HG03521 (cell line): ENCODE results near the gene PLCXD3.

Source experiments
- ATAC-seq: cut with Tn5 transposase; IDR thresholded peaks from one replicate; pipeline ENCODE4 v1.9.1; 2021; ENCODE audit warnings: mild to moderate bottlenecking, moderate library complexity; ENCODE audit not compliant: unreplicated experiment

Gene PLCXD3, protein sequence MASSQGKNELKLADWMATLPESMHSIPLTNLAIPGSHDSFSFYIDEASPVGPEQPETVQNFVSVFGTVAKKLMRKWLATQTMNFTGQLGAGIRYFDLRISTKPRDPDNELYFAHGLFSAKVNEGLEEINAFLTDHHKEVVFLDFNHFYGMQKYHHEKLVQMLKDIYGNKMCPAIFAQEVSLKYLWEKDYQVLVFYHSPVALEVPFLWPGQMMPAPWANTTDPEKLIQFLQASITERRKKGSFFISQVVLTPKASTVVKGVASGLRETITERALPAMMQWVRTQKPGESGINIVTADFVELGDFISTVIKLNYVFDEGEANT

DNA sequence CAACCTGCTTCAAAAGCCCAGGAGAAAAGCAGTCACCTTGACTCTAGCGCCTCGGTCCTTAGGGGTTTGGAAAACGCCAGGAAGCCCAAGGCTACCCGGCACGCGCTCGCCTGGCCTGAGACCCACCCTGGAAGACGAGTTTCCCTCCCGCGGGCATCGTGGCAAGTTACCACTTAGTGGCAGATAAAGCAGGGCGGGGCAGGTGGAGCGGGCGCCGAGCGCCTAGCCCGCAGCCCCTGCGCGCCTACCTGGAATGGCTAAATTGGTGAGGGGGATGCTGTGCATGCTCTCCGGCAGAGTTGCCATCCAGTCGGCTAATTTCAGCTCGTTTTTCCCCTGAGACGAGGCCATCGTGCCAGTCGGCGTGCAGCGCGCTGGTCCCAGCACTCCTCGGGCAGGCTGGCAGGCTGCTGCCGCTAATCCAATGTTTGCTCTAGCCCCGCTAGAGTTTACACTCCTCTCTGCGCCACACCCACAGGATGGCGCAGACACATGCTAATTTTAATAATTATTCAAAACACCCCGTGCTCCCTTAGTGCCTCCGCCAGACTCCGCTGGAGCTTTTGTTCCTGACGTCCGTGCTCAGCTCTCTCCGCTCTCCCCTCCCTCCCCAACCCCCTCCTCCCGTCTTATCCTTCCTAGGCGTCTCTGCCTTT, at the start of gene PLCXD3:
Gene PLCXD3, minus strand, starts transcription at position 426 of the 656 bp plus-strand sequence. Its CDS starts 75 bp downstream, at position 351.
- ATAC-seq = no peak

DNA sequence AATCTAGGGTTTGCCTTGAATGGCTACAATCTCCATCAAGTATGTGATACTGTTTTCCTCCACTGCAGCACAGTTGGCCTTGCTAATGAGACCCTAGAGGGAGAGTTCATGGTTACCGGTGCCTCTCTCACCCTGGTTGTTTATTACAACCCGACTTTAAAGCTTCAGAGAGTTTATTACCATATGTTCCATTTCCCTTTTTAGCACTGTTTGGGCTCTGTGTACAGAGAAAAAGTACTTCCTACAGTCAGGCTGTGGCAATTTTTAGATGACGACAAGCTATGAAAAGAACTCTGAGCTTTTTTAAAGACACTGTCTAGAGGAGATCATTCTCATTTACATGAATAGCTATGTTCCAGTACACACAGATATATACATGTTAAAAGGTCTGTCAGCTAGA, 48.8 kb upstream of the PLCXD3 start:
- no peak for ATAC-seq

DNA sequence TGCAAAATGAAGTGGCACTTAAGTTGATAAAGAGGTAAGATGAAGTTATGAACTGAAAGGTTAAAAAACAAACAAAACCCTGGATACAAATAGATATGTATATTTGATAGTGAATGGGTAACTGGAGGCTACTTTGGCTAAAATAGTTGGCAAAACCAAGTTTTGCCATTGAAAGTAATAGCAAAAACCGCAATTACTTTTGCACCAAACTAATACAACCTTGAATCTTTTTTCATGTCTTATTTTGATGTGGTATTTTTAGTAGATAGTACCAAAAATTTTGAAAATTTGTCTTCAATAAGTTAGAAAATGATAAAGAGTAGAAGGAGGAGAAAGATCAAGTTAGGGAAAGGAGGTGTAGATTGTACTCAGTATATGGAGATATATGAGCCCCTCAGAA, 47.9 kb upstream of the PLCXD3 start:
- no peak for ATAC-seq

DNA sequence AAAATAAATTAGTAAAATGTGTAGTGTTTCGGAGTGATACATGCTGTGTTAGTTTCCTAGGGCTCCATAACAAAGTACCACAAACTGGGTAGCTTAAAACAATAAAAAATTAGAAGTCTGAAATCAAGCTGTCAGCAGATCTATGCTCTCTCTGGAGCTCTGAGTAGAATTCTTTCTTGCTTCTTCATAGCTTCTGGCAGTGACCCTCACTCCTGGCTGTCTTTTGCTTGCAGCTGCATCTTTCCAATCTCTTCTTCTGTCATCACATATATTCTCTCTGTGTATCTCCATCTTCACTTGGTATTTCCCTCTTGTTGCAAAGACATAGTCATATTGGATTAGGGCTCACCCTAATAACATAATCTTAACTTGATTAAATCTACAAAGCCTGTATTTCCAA, 37.6 kb upstream of the PLCXD3 start:
- ATAC-seq = no peak

DNA sequence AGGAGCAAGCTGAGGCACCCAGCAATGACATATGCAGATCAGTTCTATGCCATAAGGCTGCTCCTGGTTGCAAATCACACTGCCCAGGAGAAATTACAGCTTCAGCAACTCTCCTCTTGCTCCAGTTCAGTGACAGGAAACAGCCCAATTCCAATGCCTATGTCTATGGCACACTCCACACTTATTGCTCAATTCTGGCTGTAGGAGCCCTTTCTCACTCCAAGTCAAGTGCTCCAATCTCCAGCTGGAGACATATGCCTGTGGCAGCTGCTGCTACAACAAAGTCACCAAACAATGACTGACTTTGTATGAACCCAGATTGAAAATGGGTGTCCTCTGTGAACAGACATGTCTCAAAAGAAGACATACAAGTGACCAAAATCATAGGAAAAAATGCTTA, 31.8 kb upstream of the PLCXD3 start:
- no peak for ATAC-seq

DNA sequence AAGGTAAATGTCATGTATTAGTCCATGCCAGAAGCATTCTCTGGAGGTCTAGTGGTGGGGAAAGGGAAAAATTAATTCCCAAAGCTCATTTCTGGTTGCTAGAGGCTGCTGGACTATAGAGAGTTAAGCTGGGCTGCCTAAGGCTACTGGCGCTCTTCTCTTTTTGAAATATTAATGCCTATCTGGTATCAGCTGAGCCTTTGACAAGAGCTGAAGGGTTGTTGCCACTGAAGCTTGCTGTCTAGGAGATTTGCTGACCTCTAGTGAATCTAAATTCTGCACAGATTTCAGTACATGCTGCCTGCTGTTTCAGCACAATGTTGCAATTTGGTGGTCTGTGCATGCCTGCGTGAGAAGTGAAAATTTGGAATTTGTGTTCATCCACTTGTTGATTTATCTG, 29.1 kb upstream of the PLCXD3 start:
- no peak for ATAC-seq

DNA sequence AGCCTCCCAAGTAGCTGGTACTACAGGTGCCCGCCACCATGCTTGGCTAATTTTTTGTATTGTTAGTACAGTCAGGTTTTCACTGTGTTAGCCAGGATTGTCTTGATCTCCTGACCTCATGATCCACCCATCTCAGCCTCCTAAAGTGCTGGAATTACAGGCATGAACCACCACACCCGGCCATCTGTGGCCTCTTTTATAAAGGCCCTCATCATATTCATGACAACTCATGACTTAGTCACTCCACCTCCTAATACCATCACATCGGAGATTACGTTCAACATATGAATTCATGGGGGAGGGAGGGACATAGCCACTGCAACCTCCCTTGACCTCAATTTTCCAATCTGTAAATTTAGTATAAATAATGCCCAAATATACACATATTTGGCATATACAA, 27.2 kb upstream of the PLCXD3 start:
- ATAC-seq = no peak

DNA sequence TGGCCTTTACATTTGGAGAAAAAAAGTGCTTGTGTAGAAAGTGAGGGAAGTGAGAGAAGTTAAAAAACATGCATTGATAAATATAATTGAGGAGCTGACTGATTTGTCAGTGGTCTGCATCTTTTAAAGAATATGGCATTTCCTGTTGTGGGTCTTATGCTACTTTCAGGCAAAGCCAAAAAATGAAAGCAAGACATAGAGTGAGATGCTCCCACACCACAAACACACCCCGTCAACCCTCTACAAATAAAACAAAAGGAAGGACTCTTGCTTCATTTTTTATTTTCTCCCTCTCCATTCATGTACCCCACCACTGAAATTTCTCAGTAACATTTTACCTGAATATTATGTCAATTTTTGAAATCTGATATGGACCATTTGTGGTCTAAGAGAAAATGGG, 22.1 kb upstream of the PLCXD3 start:
- no peak for ATAC-seq

DNA sequence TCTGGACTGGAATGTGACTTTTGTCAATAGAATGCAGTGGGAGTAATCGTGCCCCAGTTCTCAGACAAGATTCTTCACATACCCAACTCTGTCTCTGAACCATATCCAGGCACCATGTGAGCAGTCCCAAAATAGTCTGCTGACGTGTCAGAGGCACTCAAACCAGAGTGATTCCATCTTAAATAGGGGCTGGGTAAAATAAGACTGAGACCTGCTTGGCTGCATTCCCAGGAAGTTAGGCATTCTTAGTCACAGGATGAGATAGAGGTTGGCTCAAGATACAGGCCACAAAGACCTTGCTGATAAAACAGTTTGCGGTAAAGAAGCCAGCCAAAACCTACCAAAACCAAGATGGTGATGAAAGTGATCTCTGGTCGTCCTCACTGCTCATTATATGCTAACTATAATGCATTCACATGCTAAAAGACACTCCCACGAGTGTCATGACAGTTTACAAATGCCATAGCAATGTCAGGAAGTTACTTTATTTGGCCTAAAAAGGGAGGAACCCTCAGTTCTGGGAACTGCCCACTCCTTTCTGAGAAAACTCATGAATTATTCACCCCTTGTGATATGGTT, 16.9 kb upstream of the PLCXD3 start:
- ATAC-seq = no peak

DNA sequence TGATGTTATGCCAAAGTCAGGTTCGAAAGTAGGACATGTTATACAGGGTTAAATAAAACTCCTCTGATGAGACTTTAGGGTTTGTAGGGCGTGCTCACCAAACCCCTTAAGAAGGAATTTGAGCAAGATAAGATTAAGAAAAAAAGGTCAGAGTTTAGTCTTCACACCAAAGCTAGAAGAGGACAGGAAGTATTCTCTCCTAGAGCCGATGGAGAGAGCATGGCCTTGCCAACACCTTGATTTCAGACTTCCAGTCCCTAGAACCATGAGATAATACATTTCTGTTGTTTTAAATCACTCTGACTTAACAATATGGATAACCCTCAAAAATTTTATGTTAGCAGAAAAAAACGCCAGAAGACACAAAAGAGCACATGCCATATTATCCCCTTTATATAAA, 16.3 kb upstream of the PLCXD3 start:
- ATAC-seq = no peak

DNA sequence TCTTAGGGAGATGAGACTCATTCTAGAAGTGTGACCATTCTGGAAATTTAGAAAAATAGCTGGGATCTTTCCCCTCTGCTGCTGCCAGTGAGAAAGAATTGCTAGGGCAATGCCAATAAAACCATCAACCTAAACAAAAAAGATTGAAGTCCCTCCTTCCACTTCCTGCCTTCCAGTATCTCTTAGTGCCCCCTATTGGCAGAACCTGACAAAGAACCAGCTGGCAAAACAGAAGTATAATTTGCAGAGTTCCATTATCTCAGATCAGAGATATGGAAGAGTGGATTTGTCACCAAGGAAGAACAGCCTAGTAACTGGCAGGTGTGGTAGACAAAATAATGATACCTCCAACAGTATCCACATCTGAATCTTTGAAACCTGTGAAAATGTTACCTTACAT, 13.8 kb upstream of the PLCXD3 start:
- no peak for ATAC-seq

DNA sequence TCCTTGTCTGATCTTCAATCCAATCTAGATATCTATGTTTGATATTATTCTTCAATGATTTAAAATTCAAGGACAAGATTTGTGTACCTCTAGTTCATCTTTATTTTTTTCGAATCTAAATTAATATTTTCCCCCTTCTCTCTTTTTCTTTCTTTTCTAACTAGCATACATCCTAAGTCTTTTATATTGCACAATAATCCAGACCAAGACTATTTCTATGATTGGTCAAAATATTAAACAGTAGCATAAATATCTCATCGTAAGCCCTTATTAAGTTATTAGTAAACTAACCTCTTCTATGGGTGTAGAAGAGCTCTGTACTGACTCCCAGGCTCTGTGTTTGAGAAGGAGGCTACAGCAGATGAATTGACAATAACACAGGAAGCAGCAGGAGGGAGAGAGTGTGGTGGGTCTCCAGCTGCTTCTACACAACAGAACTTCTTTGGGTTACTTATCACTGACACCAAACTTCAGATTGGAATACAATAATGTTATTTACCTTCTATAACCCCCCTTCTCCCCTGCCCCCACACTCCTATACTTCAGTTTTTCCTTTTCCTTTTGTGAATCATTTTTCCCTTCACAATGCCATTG, 11.9 kb upstream of the PLCXD3 start:
- ATAC-seq = no peak

DNA sequence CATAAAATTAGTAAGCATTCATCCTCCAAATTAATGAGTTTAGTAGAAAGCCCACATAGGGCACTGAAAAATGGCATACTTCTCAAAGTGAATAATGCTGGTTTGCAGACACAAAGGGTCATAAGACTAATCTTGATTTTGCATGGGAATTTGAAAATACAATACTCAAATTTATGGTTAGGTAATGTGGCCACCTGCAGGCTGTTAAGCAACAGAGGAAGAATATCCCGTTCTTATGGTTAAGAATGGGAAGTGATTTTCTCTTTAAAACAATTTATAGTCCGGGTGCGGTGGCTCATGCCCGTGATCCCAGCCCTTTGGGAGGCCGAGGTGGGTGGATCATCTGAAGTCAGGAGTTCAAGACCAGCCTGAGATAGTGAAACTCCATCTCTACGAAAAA, 9.4 kb upstream of the PLCXD3 start:
- no peak for ATAC-seq

DNA sequence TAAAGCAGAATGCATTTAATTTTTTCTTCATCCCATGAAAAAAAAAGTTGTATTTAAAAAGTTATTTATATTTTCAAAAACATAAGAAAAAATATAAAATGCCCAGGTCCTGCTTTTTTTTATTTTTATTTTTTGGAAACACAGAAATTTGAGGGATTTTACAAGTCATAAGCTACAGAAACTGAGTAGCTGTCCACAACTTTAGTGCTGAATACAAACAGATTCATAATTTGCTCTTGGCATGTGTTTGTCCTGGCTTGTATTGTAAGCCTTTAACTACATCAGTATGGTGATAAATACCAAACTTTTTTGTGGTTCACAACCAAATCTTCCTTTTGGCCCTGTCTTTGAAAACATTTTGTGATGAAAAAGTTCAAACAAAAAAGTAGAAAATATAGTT, 7.5 kb upstream of the PLCXD3 start:
- no peak for ATAC-seq

DNA sequence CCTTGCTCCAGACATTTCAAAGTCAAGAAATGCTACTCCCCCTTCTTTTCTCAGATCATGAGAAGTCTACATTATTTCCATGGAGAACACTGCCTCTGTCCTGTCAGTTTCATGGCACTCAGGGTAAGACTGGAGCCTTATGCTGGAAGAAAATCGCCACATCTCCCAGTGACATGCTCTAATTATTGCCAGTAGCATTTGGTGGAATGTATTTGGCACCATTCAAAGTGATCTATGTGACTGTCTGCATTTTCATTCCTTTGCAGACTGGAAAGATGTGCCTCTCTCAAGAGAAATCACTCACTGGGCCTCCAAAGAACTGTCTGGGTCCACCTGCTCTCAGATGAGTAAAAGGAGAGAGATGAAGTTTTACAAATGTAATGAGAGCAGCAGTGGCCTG, 840 bp upstream of the PLCXD3 start:
- no peak for ATAC-seq

DNA sequence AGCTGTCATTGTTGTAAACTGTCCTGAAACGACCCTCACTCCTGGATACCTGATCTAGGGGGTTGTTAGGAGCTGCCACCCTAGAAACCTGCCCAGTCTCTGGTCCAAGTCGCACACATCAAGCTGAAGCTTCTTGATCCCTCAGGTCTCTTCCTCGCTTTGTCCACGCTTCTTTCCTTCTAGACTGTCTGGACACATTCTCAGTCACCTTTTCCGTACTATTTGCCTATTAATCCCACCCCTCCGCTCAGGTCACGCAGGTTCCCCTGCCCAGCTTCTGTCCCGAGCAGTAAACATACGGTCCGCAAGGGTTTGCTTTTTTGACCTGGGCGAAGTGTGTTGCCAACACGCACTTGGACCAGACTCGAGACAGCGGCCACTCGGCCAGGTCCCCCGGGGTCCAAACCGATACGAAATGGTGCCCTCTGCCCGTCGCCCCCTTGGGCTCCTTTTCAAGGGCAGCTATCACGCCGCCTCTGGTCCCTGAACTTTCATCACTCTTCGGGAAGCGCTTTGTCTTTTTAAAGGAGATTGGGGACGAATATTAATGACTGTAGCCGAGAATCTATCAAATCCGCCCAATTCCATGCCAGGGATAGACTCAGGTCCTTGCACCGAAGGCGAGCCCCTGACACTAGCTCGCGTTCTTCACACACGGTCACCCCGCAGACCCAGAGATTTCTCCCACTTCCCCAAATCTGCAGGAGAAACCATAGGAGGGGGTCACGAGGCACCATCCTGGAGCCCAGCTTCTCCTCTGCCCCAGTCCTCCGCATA, 814 bp downstream of the PLCXD3 start:
- no peak for ATAC-seq

DNA sequence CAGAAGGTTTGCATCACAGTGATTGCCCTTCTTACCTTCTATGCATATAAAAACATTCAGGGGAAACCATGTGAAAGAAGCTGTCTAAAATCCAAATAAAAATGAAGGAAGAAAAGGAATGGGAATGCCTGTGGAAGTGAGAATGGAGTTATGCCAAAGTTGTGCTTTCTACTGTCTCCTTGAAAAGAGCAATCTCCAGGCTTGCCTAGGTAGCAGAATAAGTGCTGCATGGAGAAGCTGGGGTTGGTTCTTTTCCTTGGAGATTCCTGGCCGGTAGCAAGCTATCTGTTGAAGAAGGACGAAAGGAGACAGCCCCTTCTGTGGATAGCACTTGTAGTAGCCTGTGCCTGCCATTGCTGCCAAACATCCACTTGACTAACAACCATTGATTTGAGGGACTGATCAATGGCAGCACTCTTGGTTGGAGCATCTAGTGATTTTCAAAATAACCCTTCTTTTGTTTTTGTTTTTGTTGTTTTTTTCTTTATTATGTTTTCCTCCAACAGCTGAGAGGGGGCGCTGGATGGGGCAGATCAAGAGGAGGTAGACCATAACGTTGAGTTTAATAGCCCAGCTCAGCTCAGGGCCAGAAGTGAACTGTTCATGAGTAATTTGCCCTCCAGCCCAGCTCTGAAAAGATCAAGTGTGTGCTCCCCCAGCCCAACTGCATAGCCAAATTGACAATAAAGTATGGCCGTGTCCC, 1.6 kb downstream of the PLCXD3 start:
- no peak for ATAC-seq

DNA sequence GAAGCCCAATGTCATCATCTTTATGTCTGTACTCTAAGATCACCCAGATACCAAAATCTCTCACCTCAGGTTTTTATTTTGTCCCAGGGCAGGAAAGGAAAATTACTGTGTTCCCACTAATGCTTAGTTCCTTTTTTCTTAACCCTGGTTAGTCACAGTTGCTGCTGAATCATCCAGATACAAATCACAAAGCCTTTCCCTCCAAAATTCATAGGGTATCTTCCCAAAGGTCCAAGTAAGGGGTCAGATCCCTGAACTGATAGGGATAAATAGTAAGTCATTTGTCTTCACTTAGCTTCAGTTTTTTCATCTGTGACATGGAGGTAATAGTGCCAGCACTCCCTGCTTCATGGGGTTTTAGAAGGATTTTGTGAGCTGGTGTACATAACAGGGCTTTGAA, 2.2 kb downstream of the PLCXD3 start:
- ATAC-seq = no peak

DNA sequence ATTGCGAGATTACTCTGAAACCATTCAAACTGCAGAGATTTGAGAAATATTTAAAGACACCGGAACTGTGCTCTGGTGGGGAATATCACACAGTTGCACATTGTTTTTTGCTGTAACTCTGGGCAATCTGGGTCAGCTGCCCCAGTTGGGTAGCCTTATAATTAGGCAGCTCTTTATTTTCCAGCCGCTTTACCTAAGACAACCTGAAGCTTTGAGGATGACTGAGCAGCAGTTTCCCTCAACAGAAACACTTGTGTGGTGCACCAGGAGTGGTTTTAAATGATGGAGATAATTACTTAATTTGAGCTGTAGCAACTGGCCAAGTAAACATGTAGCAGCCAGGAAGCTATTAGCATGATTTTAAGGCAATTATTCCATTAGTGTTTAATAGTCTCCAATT, 2.9 kb downstream of the PLCXD3 start:
- no peak for ATAC-seq

DNA sequence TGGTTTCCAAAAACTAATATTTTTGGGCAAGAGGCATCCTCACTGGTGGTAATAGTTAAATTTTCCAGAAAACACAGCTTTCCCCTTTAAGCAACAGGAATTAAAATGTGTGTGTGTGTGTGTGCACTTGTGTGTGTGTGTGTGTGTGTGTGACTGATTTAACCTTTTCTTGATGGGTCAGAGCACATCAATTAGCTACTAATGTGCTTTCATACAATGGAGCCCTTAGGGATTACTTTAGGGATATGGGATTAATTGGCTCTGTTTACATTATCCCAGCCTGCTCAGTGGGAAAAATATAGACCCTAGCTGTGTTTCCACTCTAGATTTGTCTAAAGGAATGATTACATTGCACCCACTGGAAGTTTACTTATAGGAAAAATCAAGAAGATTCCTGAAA, 6.5 kb downstream of the PLCXD3 start:
- ATAC-seq = no peak

DNA sequence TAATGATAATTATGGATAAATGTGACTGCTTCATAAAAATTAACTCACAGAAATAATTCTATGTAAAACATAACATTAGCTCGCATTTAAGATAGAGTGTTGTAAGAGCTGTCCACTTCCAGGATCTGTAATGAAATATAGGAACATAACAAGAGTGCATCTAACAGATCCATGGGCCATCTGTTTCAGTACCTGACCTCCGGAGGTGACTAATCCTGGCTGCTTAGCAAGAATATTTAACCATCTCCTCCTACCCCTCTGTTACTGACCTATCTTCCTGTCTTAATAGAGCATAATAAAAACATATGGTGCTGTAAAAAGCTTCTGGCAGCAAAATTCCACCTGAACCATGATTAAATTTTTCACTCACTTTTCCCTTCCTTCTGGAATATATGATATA, 7.1 kb downstream of the PLCXD3 start:
- ATAC-seq = no peak
